ENCODE data around the gene TSPAN1. TPM values are rescaled to one million over a fixed set of nuclear protein-coding genes. Genes with fewer than 3 reads are reported as not detected.
"Not testable (repeated sequence)": the region's sequence is repeated elsewhere in the genome, so short reads cannot be mapped to it uniquely, and the experiment has no call there.

Gene TSPAN1
- total and polyA plus RNA-seq, 11 donors: 0.63 to 5.5 (median 1.1) TPM

DNA sequence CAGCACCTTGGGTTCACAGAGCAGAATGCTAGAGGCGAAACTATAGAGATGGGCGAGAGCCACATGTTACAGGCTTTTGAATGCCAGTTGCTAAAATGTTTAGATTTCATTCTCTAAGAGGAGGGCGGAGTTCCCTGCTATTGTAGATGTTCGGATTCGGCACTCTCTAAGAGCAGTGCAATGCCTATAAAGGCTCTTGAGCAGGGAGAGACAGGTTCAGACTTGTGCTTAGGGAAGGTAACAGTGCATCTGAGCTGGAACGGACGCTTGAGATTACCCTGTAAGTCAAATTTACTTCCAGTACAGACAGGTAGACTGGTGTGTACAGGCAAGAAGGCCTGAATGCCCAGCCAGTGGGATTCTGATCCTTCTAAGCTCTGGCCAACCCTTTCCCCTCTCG, 43.6 kb downstream of the TSPAN1 start:
- Histone ChIP-seq H3K27ac (no peak overlapping the region), H3K36me3 (peaks cover 0 to 27% (median 0%) of the 10 kb centered on the region in 9 donors), H3K27me3 (no peaks in the 10 kb centered on the region), H3K9me3 (no peaks in the 10 kb centered on the region), H3K4me1 (peaks cover 0 to 20% (median 0%) of the 10 kb centered on the region in 12 donors), H3K4me3 (no peak overlapping the region)
- intact Hi-C loops (cut with DNase I): no loop called here
- ATAC-seq (no peak), DNase-seq (no peak)
- WGBS, 4 donors: 90 to 94% (median 91%) methylated on average over 8 of the region's 8 CpGs
- TF ChIP-seq, protein P1, sequence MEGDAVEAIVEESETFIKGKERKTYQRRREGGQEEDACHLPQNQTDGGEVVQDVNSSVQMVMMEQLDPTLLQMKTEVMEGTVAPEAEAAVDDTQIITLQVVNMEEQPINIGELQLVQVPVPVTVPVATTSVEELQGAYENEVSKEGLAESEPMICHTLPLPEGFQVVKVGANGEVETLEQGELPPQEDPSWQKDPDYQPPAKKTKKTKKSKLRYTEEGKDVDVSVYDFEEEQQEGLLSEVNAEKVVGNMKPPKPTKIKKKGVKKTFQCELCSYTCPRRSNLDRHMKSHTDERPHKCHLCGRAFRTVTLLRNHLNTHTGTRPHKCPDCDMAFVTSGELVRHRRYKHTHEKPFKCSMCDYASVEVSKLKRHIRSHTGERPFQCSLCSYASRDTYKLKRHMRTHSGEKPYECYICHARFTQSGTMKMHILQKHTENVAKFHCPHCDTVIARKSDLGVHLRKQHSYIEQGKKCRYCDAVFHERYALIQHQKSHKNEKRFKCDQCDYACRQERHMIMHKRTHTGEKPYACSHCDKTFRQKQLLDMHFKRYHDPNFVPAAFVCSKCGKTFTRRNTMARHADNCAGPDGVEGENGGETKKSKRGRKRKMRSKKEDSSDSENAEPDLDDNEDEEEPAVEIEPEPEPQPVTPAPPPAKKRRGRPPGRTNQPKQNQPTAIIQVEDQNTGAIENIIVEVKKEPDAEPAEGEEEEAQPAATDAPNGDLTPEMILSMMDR (IDR thresholded peaks at IDR 0.05): no peak
- TF ChIP-seq POLR2A (IDR thresholded peaks at IDR 0.05): no peak

DNA sequence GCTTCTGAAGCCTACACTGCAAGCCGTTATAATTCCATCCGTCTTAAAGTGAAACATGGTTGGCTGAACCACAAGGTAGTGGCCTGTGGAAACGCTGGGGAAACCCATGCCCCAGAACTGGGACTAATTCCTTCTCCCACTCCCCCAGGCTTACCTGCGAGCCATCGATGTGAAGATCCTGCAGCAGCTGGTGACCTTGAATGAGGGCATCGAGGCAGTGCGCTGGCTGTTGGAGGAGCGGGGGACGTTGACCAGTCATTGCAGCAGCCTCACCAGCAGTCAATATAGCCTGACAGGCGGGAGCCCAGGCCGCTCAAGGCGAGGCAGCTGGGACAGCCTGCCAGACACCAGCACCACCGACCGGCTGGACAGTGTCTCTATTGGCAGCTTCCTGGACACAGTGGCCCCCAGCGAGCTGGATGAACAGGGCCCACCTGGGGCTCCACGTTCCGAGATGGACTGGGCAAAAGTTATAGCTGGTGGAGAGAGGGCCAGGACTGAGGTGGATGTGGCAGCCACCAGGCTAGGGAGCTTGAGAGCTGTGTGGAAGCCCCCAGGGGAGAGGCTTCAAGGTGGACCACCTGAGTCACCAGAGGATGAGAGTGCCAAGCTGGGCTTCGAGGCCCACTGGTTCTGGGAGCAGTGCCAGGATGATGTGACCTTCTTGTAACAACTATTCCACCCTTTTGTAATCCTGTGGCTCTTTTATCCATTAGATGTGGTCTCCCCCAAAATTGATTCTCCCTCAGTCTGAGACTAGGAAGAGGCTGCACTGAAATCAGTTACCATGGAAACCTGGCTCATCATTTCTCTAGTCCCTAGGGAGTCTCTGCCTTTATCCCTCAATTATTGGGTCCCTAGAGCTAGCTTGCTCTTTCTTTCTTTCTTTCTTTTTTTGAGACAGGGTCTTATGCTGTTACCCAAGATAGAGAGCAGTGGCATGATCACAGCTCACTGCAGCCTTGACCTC, 44.9 kb downstream of the TSPAN1 start:
- Histone ChIP-seq H3K27ac (no peak overlapping the region), H3K27me3 (no peaks in the 10 kb centered on the region), H3K4me3 (no peak overlapping the region), H3K36me3 (peaks cover 0 to 27% (median 0%) of the 10 kb centered on the region in 9 donors), H3K9me3 (no peaks in the 10 kb centered on the region), H3K4me1 (peaks cover 0 to 25% (median 0%) of the 10 kb centered on the region in 12 donors)
- intact Hi-C loops (cut with DNase I): loop anchor here in 4 of 10 donors (5.0 kb wide), 1 partner anchor 183 kb away; no protein-coding TSS in a partner anchor
- DNase-seq: no peak
- WGBS, 4 donors: 73 to 78% (median 75%) methylated on average over 13 to 18 of the region's 18 CpGs
- peak in 1 of 4 donors; percentile 29 for ATAC-seq
- TF ChIP-seq, protein P1 (IDR thresholded peaks at IDR 0.05): no peak
- TF ChIP-seq POLR2A (IDR thresholded peaks at IDR 0.05): no peak

DNA sequence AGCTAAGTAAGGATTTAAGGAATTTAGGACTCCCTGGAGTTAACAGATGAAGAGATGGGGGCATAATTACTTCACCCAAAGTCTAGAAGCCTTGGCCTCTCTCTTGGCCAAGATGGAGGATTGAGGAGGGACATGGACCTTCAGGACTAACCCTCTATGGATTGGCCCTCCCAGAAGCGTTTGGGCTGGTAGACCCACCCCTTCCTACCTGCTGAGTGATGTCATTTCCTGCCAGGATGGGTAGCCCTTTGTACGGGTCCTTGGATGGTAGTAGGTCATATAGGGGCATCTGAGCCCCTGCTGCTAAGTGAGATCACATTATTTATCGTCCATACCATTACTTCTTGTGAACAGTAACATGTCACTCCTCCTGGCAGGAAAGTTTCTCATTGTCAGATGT, 45.9 kb downstream of the TSPAN1 start:
- 77 to 85% (median 80%) methylated on average over 3 of the region's 3 CpGs for WGBS, 4 donors
- ATAC-seq (no peak), DNase-seq (no peak)
- Histone ChIP-seq H3K27ac (no peak overlapping the region), H3K4me3 (no peak overlapping the region), H3K36me3 (peaks cover 0 to 27% (median 0%) of the 10 kb centered on the region in 9 donors), H3K9me3 (no peaks in the 10 kb centered on the region), H3K27me3 (no peaks in the 10 kb centered on the region), H3K4me1 (peaks cover 0 to 25% (median 0%) of the 10 kb centered on the region in 12 donors)
- TF ChIP-seq, protein P1 (IDR thresholded peaks at IDR 0.05): no peak
- TF ChIP-seq POLR2A (IDR thresholded peaks at IDR 0.05): no peak
- intact Hi-C loops (cut with DNase I): loop anchor here in 4 of 10 donors (5.0 kb wide), 1 partner anchor 184 kb away; no protein-coding TSS in a partner anchor

DNA sequence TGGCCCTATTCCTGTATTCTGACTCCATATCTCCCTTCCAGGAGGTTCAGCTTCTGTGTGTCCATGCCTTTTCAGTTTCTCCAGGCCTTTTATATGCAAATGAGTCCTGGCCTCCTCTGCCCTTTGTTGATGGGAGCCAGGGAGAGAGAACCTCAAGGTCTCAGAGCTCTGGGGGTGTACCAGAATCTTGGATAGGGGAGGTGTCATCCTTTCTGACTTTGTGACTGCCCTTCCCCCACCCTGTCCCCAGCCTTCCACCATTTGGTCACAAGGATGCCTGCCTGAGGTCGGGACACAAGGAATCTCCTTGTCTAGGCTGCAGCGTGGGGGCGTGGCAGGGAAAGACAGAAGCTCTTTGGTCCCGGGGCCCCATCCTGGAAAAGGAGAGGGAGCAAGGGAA, 46.9 kb downstream of the TSPAN1 start:
- intact Hi-C loops (cut with DNase I): loop anchor here in 6 of 10 donors (2.0 to 5.0 kb wide), 2 partner anchors 184 to 185 kb away; no protein-coding TSS in a partner anchor
- peaks cover 0 to 25% (median 0%) of the 10 kb centered on the region in 9 donors for H3K36me3 ChIP-seq
- no peak overlapping the region for H3K27ac ChIP-seq
- ATAC-seq (peak in 1 of 4 donors; percentile 27), DNase-seq (no peak)
- TF ChIP-seq POLR2A (IDR thresholded peaks at IDR 0.05): no peak
- TF ChIP-seq, protein P1 (IDR thresholded peaks at IDR 0.05): no peak
- 43 to 63% (median 48%) methylated on average over 4 of the region's 4 CpGs for WGBS, 4 donors
- no peak overlapping the region for H3K4me3 ChIP-seq
- H3K4me1 ChIP-seq: peaks cover 0 to 25% (median 0%) of the 10 kb centered on the region in 12 donors
- H3K27me3 ChIP-seq: no peaks in the 10 kb centered on the region
- no peaks in the 10 kb centered on the region for H3K9me3 ChIP-seq

DNA sequence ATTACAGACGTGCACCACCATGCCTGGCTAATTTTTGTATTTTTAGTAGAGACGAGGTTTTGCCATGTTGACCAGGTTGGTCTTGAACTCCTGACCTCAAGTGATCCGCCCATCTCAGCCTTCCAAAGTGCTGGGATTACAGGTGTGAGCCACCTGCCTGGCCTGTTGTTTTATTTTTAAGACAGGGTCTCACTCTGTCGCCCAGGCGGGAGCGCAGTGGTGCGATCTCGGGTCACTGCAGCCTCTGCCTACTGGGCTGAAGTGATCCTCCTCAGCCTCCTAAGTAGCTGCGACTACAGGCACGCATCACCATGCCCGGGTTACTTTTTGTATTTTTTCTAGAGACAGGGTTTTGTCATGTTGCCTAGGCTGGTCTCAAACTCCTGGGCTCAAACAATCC, 48.2 kb downstream of the TSPAN1 start:
- H3K9me3 ChIP-seq, H3K27ac ChIP-seq, H3K4me3 ChIP-seq, ATAC-seq, DNase-seq, H3K27me3 ChIP-seq: not testable (repeated sequence)
- intact Hi-C loops (cut with DNase I): loop anchor here in 6 of 10 donors (2.0 to 5.0 kb wide), 2 partner anchors 186 kb away; no protein-coding TSS in a partner anchor
- Histone ChIP-seq H3K36me3 (peaks cover 0 to 18% (median 0%) of the 10 kb centered on the region in 9 donors), H3K4me1 (peaks cover 0 to 25% (median 0%) of the 10 kb centered on the region in 12 donors)
- WGBS, 4 donors: 74 to 82% (median 80%) methylated on average over 11 of the region's 11 CpGs

Measured in heart left ventricle (tissue), 16 donors.